HCT116 (cell line): ENCODE results near the gene KIF5A. TPM values are rescaled to one million over a fixed set of nuclear protein-coding genes. Genes with fewer than 3 reads are reported as not detected.

Source experiments
- ATAC-seq: fragments of 200-7000 bp; cut with Tn5 transposase; 2 replicates; pipeline ENCODE4 v1.9.1; 2020; ENCODE audit warnings: mild to moderate bottlenecking, moderate library complexity
- BruUV-seq: library from RNA; stranded (reverse); fragments of 400-500 nt; replicated peaks from 2 replicates; lab custom pipeline; 2021; lab: Mats Ljungman, UMichigan
- CTCF ChIA-PET: fragments of 300-600 bp; sonication (Branson Sonifier 250); formaldehyde crosslinking; loops from one replicate; lab custom pipeline; 2021; ENCODE audit warnings: antibody characterized with exemption; lab: Charles Lee
- POLR2A ChIA-PET: fragments of 300-600, 350-600 bp; sonication (Branson Sonifier 250); formaldehyde crosslinking; loops from one replicate; lab custom pipeline; 2021; ENCODE audit warnings: antibody characterized with exemption; lab: Charles Lee
- RAD21 ChIA-PET, 2 experiments: fragments of 300-600 bp; sonication (Branson Sonifier 250); formaldehyde crosslinking; loops; one replicate each; lab custom pipeline; 2023; ENCODE audit warnings: low total read pairs in 2 of 2; ENCODE audit not compliant: uncharacterized antibody in 2 of 2, unreplicated experiment in 2 of 2, low non-redundant PET in 1 of 2; lab: Charles Lee
- DNase-seq: peaks from one replicate; pipeline ENCODE4 v3.0.0-alpha.2; 2010; ENCODE audit warnings: low read depth, low spot score
- H2AFZ ChIP-seq: fragments of 200-600 bp; shearing (Covaris generic), sonication (generic); 2 replicates; pipeline ENCODE4 v1.6.1; 2017; ENCODE audit warnings: low read depth, mixed run types, mixed read lengths, antibody characterized with exemption, low read length; ENCODE audit not compliant: poor library complexity, severe bottlenecking
- H3K27ac ChIP-seq: 2 replicates; pipeline ENCODE4 v1.5.1; 2012; ENCODE audit warnings: low read depth, low read length
- H3K27me3 ChIP-seq: fragments of 200-600 bp; sonication (generic); 2 replicates; pipeline ENCODE4 v1.6.1; 2016; ENCODE audit warnings: mixed run types, low read length, mixed read lengths; ENCODE audit not compliant: insufficient read depth
- H3K36me3 ChIP-seq, 2 experiments: fragments of 200-500 bp in 1 of 2; fragments of 200-600 bp in 1 of 2; sonication (Bioruptor generic) in 1 of 2; sonication (generic) in 1 of 2; 2 replicates each; pipeline versions ENCODE4 v1.5.1 to v1.6.1; 2014 to 2016; ENCODE audit warnings: low read length in 2 of 2, inconsistent platforms in 1 of 2, mixed read lengths in 1 of 2, mixed run types in 1 of 2; ENCODE audit not compliant: insufficient read depth in 2 of 2, control insufficient read depth in 1 of 2
- H3K4me1 ChIP-seq, 2 experiments: fragments of 200-600 bp in 1 of 2; sonication (generic) in 1 of 2; 2 replicates each; pipeline versions ENCODE4 v1.5.1 to v1.6.1; 2012 to 2017; ENCODE audit warnings: low read length in 2 of 2, inconsistent platforms in 1 of 2, mild to moderate bottlenecking in 1 of 2, mixed read lengths in 1 of 2, mixed run types in 1 of 2, moderate library complexity in 1 of 2; ENCODE audit not compliant: insufficient read depth in 2 of 2, control insufficient read depth in 1 of 2
- H3K4me2 ChIP-seq: fragments of 200-600 bp; sonication (generic); 2 replicates; pipeline ENCODE4 v1.6.1; 2017; ENCODE audit warnings: mixed run types, low read length, mixed read lengths
- H3K4me3 ChIP-seq, 2 experiments: fragments of 200-600 bp in 1 of 2; sonication (generic) in 1 of 2; replicated peaks in 1 of 2; 2 replicates each; pipeline ENCODE4 v1.5.1; 2011 to 2016; ENCODE audit warnings: low read length in 2 of 2, control low read depth in 1 of 2, low read depth in 1 of 2, mild to moderate bottlenecking in 1 of 2, mixed read lengths in 1 of 2, mixed run types in 1 of 2
- H3K79me2 ChIP-seq: fragments of 200-600 bp; sonication (generic); 2 replicates; pipeline ENCODE4 v1.6.1; 2017; ENCODE audit warnings: mild to moderate bottlenecking, mixed run types, low read length, moderate library complexity, mixed read lengths; ENCODE audit not compliant: insufficient read depth
- H3K9ac ChIP-seq: fragments of 200-600 bp; sonication (generic); 2 replicates; pipeline ENCODE4 v1.6.1; 2016; ENCODE audit warnings: low read length, mixed read lengths
- H3K9me2 ChIP-seq: fragments of 200-600 bp; sonication (generic), shearing (Covaris generic); 2 replicates; pipeline ENCODE4 v1.6.1; 2017; ENCODE audit warnings: mixed run types, mild to moderate bottlenecking, moderate library complexity; ENCODE audit not compliant: insufficient read depth
- H3K9me3 ChIP-seq, 2 experiments: fragments of 200-500 bp in 1 of 2; fragments of 200-600 bp in 1 of 2; sonication (Bioruptor generic) in 1 of 2; sonication (generic) in 1 of 2; 2 replicates each; pipeline ENCODE4 v1.6.1; 2014 to 2017; ENCODE audit warnings: low read length in 2 of 2, mixed read lengths in 2 of 2, inconsistent platforms in 1 of 2, low read depth in 1 of 2, mild to moderate bottlenecking in 1 of 2, mixed run types in 1 of 2, moderate library complexity in 1 of 2; ENCODE audit not compliant: control insufficient read depth in 1 of 2, insufficient read depth in 1 of 2
- H4K20me1 ChIP-seq: fragments of 200-600 bp; sonication (generic), shearing (Covaris generic); 2 replicates; pipeline ENCODE4 v1.6.1; 2017; ENCODE audit warnings: mixed run types, mild to moderate bottlenecking, moderate library complexity; ENCODE audit not compliant: insufficient read depth
- CBX3 ChIP-seq: IDR thresholded peaks from 2 replicates; pipeline ENCODE4 v1.6.1; 2012; ENCODE audit warnings: low read depth
- CEBPB ChIP-seq: IDR thresholded peaks from 2 replicates; pipeline ENCODE4 v1.6.1; 2012; ENCODE audit warnings: low read depth
- EGR1 ChIP-seq: IDR thresholded peaks from 2 replicates; pipeline ENCODE4 v1.6.1; 2012; ENCODE audit warnings: low read depth
- EZH2 ChIP-seq: fragments of 200-600 bp; sonication (generic); IDR thresholded peaks from 2 replicates; pipeline ENCODE4 v1.6.1; 2017; ENCODE audit warnings: antibody characterized with exemption, mixed run types
- EZH2phosphoT487 ChIP-seq: fragments of 200-600 bp; IDR thresholded peaks from 2 replicates; pipeline ENCODE4 v1.6.1; 2018; ENCODE audit warnings: antibody characterized with exemption, borderline replicate concordance
- POLR2A ChIP-seq: IDR thresholded peaks from 2 replicates; pipeline ENCODE4 v1.7.0; 2011; ENCODE audit warnings: borderline replicate concordance; ENCODE audit not compliant: insufficient read depth, insufficient read length; ENCODE audit errors: extremely low read depth
- POLR2AphosphoS5 ChIP-seq: IDR thresholded peaks from 2 replicates; pipeline ENCODE4 v1.6.1; 2011; ENCODE audit warnings: mild to moderate bottlenecking, low read depth, low read length, moderate library complexity
- RAD21 ChIP-seq: IDR thresholded peaks from 2 replicates; pipeline ENCODE4 v1.6.1; 2012; ENCODE audit warnings: low read depth, mild to moderate bottlenecking
- SIN3A ChIP-seq: IDR thresholded peaks from 2 replicates; pipeline ENCODE4 v1.6.1; 2012; ENCODE audit warnings: low read depth
- SRF ChIP-seq: IDR thresholded peaks from 2 replicates; pipeline ENCODE4 v1.6.1; 2012; ENCODE audit warnings: low read depth
- ZNF274 ChIP-seq: fragments of 200-500 bp; sonication (Bioruptor generic); IDR thresholded peaks from 2 replicates; pipeline ENCODE4 v1.6.1; 2014; ENCODE audit warnings: mild to moderate bottlenecking, low read depth, low read length, inconsistent platforms
- intact Hi-C: fragments of 100-400 bp; cut with micrococcal nuclease; formaldehyde crosslinking; loops from 2 replicates; pipeline ENCODE4 v1.10.0; 2022
- total RNA-seq: library from RNA; stranded (reverse); gene quantifications from one replicate; pipeline ENCODE4 v1.2.1, GENCODE V29; 2021; ENCODE audit not compliant: unreplicated experiment
- TF ChIP-seq, protein P1 (sequence below), 3 experiments: fragments of 200-600 bp in 1 of 3; sonication (generic) in 1 of 3; IDR thresholded peaks in 2 of 3; conservative IDR thresholded peaks in 1 of 3; 2 replicates each; pipeline ENCODE4 v1.5.1; 2012 to 2017; ENCODE audit warnings: low read depth in 2 of 3, low read length in 2 of 3, antibody characterized with exemption in 1 of 3, borderline replicate concordance in 1 of 3, control low read depth in 1 of 3, mild to moderate bottlenecking in 1 of 3, mixed read lengths in 1 of 3, mixed run types in 1 of 3, moderate library complexity in 1 of 3; ENCODE audit not compliant: insufficient read depth in 1 of 3
- TF ChIP-seq, protein P2 (sequence below): IDR thresholded peaks from 2 replicates; pipeline ENCODE4 v1.6.1; 2012

KIF5A gene
- total RNA-seq, 1 experiment from 2014 or later = 5.2 TPM

- POLR2A ChIA-PET = no interaction called here
- no peak overlapping the region for H2AFZ ChIP-seq
- H3K79me2 ChIP-seq = no peaks in the 10 kb centered on the region
- CTCF ChIA-PET = no interaction called here
- no peak overlapping the region for H3K4me2 ChIP-seq
- H3K27me3 ChIP-seq = no peaks in the 10 kb centered on the region
- intact Hi-C loops = no loop called here
- no peaks in the 10 kb centered on the region for H3K9me2 ChIP-seq
- ATAC-seq (no peak), DNase-seq (no peak)
- H3K27ac ChIP-seq = no peak overlapping the region
- RAD21 ChIA-PET = no interaction called here
- H4K20me1 ChIP-seq = no peaks in the 10 kb centered on the region
- no peak overlapping the region for H3K4me3 ChIP-seq
- H3K36me3 ChIP-seq = no peaks in the 10 kb centered on the region
- peaks cover 3 to 30% of the 10 kb centered on the region in 2 experiments; a peak in 3 of 4 replicates for H3K4me1 ChIP-seq
- no peaks in the 10 kb centered on the region for H3K9me3 ChIP-seq
- H3K9ac ChIP-seq = no peak overlapping the region
- BruUV-seq = no TSS peak
- TF ChIP-seq EZH2phosphoT487 = no peak
- TF ChIP-seq SRF = no peak
- TF ChIP-seq SIN3A = no peak
- no peak for TF ChIP-seq EGR1
- TF ChIP-seq, protein P1, sequence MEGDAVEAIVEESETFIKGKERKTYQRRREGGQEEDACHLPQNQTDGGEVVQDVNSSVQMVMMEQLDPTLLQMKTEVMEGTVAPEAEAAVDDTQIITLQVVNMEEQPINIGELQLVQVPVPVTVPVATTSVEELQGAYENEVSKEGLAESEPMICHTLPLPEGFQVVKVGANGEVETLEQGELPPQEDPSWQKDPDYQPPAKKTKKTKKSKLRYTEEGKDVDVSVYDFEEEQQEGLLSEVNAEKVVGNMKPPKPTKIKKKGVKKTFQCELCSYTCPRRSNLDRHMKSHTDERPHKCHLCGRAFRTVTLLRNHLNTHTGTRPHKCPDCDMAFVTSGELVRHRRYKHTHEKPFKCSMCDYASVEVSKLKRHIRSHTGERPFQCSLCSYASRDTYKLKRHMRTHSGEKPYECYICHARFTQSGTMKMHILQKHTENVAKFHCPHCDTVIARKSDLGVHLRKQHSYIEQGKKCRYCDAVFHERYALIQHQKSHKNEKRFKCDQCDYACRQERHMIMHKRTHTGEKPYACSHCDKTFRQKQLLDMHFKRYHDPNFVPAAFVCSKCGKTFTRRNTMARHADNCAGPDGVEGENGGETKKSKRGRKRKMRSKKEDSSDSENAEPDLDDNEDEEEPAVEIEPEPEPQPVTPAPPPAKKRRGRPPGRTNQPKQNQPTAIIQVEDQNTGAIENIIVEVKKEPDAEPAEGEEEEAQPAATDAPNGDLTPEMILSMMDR (IDR thresholded peaks at IDR 0.05 in 2 of 3, conservative IDR thresholded peaks at IDR 0.05 in 1 of 3; ENCODE audit: borderline replicate concordance in 1 of 3, insufficient read depth in 1 of 3, low read depth in 2 of 3, low read length in 2 of 3) = no peak
- no peak for TF ChIP-seq EZH2
- TF ChIP-seq, protein P2, sequence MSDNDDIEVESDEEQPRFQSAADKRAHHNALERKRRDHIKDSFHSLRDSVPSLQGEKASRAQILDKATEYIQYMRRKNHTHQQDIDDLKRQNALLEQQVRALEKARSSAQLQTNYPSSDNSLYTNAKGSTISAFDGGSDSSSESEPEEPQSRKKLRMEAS = no peak
- no peak for TF ChIP-seq CEBPB
- TF ChIP-seq CBX3 = no peak
- TF ChIP-seq POLR2AphosphoS5 = no peak
- TF ChIP-seq ZNF274 = no peak
- TF ChIP-seq RAD21 = no peak
- no peak for TF ChIP-seq POLR2A
Measured at GRCh38 chr12:57553343-57554202, 3.7 kb downstream of the KIF5A start.
